HG02884 (cell line): ENCODE measurements around the gene PLA2G4C.

Experiments
- ATAC-seq: cut with Tn5 transposase; IDR thresholded peaks from one replicate; pipeline ENCODE4 v1.9.1; 2021; ENCODE audit warnings: mild to moderate bottlenecking, moderate library complexity; ENCODE audit not compliant: unreplicated experiment

PLA2G4C gene

DNA sequence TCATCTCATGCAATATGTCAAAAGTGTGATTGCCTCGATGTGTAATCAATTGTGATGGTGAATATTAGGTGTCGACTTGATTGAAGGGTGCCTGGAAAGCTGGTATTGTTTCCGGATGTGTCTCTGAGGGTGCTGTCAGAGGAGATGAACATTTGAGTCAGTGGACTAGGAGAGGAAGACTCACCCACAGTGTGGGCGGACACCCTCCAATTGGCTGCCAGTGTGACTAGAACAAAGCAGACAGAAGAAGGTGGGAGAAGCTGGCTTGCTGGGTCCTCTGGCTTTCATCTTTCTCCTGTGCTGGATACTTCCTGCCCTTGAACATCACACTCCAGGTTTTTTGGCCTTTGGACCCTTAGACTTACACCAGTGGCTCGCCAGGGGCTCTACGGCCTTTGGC, 51.3 kb downstream of the PLA2G4C start:
- no peak for ATAC-seq

DNA sequence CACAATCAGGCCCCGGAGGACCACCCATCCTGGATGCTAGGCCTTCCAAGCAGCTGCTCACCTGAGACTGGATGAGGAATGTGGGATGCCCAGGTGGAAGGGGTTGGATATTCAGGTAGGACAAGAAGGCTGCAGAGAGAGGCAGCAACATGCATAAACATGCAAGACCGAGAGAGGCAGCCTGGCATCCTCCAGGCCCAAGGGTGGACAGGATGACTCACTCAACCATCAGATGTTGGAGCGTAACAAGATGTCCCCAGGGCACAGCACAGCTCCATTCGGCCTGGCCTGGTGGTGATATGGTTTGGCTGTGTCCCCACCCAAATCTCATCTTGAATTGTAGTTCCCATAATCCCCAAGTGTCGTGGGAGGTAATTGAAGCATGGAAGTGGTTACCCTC, 56.8 kb downstream of the PLA2G4C start:
- no peak for ATAC-seq

DNA sequence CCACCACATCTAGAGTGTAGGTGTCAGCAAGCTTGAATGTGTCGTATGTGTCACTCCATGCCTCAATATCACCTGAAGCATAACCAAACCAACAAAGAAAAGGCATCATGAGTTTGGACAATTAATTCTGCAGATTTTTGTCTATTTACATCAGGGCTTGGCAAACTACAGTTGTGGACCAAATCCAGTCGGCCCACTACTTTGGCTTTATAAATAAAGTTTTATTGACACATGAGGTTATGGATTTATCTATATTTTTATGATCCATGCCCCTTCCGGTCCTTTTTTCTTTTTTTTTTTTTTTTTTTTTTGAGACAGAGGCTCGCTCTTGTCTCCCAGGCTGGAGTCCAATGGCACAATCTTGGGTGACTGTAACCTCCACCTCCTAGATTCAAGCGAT, 57.5 kb downstream of the PLA2G4C start:
- no peak for ATAC-seq

GRCh38 chr19:48051335-48052033, 59.1 kb downstream of the PLA2G4C start:
- no peak for ATAC-seq

- ATAC-seq: no peak
Measured at GRCh38 chr19:48044561-48044960, 66.1 kb downstream of the PLA2G4C start.

GRCh38 chr19:48043675-48044258, 66.8 kb downstream of the PLA2G4C start, which contains the start of gene CABP5:
CABP5 (minus strand) TSS chr19:48044079; CDS start chr19:48043922, 157 bp downstream.
- ATAC-seq: no peak

GRCh38 chr19:48041877-48042580, 68.6 kb downstream of the PLA2G4C start:
- ATAC-seq: no peak

DNA sequence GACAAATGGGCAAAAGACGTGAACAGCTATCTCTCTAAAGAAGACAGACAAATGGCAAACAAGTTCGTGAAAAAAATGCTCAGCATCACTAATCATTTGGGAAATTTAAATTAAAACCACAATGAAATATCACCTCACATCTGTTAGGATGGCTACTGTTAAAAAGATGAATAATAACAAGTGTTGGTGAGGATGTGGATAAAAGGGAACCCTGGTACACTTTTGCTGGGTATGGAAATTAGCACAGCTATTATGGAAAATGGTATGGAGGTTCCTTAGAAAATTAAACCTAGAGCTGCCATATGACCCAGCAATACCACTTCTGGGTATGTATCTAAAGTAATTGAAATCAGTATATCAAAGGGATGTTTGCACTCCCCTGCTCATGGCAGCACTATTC, 73.9 kb downstream of the PLA2G4C start:
- no peak for ATAC-seq

DNA sequence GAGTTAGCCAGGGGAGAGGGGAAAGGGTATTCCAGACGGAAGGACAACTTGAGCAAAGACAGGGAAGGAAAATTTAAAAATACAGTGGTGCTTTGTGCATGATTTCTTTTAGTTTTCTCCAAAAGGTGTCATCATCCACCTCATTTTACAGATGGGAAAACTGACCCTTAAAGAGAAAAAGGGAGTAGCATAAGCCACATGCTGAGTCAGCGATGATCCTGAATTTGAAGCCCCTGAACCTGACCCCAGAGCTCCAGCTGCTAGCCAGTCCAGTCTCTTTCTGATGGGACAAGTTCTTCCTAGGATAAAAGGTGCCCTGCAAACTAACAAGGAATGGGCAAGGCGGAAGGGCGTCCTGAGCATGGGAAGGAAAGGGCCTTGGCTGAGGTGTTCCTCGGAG, 77.0 kb downstream of the PLA2G4C start:
- no peak for ATAC-seq

GRCh38 chr19:48030073-48030472, 80.5 kb downstream of the PLA2G4C start:
- ATAC-seq: no peak

- no peak for ATAC-seq
Measured at GRCh38 chr19:48029431-48029830, 81.2 kb downstream of the PLA2G4C start.

- no peak for ATAC-seq
Measured at GRCh38 chr19:48025480-48025879, 85.1 kb downstream of the PLA2G4C start.

GRCh38 chr19:48023518-48023917, 87.1 kb downstream of the PLA2G4C start:
- ATAC-seq: no peak

GRCh38 chr19:48023011-48023410, 87.6 kb downstream of the PLA2G4C start:
- ATAC-seq: no peak

DNA sequence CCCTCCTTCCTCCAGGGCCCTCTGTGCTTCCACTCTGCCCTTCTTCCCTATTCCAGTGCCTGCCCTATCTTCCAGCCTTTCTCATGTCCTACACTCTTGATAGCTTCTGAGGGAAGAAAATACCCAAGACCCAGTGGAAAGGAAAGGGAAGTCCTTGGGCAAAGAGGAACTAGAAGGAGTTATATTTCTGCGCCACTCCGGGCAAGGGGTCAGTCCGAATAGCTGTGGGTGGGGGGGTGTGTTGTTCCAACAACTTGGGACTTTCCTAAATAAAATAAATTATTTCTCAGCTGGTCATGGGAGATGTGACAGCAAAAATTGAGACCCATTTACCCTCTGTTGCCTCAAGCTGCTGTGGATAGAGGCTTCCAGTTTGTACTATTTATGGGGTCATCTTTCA, 89.9 kb downstream of the PLA2G4C start:
- no peak for ATAC-seq

- no peak for ATAC-seq
Measured at GRCh38 chr19:48010932-48011758, 99.5 kb downstream of the PLA2G4C start.

DNA sequence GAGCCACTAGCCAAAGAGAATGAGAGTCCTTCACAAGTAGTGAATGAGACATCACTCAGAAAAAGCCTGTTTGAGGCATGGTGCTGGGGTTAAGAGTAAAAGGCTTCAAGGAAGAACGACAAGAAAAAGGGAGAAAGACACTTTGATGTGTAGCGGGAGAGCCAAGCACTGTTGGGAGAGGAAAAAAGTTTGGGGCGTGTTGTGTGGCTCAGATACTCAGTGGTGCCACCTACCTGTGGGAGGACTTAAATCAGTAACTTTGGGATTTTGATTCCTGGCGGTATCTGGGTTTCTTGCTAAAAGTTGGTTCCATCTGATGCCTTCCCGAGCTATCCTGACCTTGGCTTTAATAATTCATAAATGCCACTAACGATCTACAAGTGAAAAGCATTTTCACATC, 103.9 kb downstream of the PLA2G4C start:
- no peak for ATAC-seq

GRCh38 chr19:48004236-48004635, 106.4 kb downstream of the PLA2G4C start:
- ATAC-seq: no peak

GRCh38 chr19:48000846-48001245, 109.8 kb downstream of the PLA2G4C start:
- ATAC-seq: no peak

DNA sequence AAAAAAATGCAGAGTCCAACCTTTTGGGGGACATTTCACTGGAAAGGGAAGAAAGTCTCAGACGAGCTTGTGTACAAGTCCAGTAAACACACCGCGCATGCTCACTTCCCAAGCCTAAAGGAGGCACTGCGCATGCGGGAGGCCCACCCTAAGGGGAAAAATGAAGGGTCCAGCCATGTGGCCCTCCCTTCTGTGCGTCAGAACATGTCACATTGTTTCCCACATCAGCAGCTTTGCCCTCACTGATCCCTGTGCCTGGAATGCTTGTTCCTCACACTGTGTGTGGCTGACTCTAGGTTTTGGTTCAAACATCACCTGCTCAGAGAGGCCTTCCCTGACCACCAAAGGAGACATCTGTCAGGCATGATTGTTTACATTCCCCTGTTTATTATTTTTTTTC, 111.8 kb downstream of the PLA2G4C start:
- no peak for ATAC-seq
